C4-2B (cell line): ENCODE results near the gene ASH1L.
"Not testable (repeated sequence)": the region's sequence is repeated elsewhere in the genome, so short reads cannot be mapped to it uniquely, and the experiment has no call there.

Experiments
- H3K27ac ChIP-seq: fragments of 450-650 bp; 2 replicates; pipeline ENCODE4 v1.5.1; 2017
- ZFX ChIP-seq: fragments of 450-650 bp; IDR thresholded peaks from 2 replicates; pipeline ENCODE4 v1.6.1; 2017
- TF ChIP-seq, protein P1 (sequence below): fragments of 450-650 bp; conservative IDR thresholded peaks from 2 replicates; pipeline ENCODE4 v1.5.1; 2017; ENCODE audit warnings: mild to moderate bottlenecking

Gene ASH1L, protein sequence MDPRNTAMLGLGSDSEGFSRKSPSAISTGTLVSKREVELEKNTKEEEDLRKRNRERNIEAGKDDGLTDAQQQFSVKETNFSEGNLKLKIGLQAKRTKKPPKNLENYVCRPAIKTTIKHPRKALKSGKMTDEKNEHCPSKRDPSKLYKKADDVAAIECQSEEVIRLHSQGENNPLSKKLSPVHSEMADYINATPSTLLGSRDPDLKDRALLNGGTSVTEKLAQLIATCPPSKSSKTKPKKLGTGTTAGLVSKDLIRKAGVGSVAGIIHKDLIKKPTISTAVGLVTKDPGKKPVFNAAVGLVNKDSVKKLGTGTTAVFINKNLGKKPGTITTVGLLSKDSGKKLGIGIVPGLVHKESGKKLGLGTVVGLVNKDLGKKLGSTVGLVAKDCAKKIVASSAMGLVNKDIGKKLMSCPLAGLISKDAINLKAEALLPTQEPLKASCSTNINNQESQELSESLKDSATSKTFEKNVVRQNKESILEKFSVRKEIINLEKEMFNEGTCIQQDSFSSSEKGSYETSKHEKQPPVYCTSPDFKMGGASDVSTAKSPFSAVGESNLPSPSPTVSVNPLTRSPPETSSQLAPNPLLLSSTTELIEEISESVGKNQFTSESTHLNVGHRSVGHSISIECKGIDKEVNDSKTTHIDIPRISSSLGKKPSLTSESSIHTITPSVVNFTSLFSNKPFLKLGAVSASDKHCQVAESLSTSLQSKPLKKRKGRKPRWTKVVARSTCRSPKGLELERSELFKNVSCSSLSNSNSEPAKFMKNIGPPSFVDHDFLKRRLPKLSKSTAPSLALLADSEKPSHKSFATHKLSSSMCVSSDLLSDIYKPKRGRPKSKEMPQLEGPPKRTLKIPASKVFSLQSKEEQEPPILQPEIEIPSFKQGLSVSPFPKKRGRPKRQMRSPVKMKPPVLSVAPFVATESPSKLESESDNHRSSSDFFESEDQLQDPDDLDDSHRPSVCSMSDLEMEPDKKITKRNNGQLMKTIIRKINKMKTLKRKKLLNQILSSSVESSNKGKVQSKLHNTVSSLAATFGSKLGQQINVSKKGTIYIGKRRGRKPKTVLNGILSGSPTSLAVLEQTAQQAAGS (N-terminal part only)

DNA sequence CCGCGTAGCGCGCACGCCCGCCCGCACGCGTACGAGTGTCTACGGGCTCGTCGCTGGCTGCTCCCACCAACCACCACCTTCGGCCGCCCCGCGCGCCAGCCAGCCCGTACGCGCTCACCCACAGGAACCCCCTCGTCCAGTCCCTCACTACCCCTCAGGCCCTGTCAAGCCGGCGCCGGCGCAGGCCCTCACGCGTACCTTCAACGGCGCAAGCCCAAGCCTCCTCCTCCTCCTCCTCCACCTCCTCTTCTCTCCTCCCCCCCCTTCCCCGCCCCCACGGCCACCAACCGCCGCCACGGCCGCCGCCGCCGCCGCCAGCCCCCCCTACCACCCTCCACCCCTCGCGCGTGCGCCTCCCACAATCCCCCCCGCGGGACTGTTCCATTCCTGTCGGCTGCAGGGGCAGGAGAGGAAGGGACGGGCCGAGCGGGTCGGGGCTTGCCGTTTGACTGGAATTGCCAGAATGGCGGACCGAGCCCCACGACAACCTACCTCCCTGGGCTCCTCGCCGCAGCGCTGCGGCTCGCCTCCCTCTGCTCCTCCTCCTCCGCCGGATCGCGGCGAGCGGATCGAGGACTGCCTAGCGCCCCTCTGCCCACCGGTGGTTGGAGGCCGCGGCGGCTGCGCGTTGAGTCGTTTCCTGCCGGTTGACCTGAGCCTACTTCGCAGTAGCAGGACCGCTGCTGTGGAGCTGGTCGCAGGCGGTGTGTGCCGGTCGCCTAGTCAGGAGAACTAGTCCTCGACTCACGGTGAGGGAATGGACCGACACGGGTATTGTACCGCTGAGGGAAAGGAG is at the start of gene ASH1L:
TSS of gene ASH1L (minus strand) at position 223 of the 796 bp plus-strand sequence. CDS start 41,284 bp downstream, outside the sequence.
- TF ChIP-seq, protein P1, sequence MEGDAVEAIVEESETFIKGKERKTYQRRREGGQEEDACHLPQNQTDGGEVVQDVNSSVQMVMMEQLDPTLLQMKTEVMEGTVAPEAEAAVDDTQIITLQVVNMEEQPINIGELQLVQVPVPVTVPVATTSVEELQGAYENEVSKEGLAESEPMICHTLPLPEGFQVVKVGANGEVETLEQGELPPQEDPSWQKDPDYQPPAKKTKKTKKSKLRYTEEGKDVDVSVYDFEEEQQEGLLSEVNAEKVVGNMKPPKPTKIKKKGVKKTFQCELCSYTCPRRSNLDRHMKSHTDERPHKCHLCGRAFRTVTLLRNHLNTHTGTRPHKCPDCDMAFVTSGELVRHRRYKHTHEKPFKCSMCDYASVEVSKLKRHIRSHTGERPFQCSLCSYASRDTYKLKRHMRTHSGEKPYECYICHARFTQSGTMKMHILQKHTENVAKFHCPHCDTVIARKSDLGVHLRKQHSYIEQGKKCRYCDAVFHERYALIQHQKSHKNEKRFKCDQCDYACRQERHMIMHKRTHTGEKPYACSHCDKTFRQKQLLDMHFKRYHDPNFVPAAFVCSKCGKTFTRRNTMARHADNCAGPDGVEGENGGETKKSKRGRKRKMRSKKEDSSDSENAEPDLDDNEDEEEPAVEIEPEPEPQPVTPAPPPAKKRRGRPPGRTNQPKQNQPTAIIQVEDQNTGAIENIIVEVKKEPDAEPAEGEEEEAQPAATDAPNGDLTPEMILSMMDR: no peak
- TF ChIP-seq ZFX: peak; percentile 57
- peak within 1 kb of the TSS; percentile 91 for H3K27ac ChIP-seq

DNA sequence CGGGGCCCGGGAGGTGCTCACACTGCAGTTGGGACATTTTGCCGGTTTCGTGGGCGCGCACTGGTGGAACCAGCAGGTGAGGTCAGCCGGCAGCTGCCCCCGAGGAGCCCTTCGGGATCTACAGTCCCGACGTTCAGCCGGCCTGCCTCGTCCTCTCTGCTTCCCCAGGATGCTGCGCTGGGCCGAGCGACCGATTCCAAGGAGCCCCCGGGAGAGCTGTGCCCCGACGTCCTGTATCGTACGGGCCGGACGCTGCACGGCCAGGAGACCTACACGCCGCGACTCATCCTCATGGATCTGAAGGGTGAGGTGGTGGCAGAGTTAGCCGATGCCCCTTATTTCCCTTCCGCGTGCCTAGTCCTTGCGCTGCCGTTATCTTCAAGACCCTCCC is 47.6 kb upstream of the ASH1L start:
- H3K27ac ChIP-seq: peak overlapping the region; percentile 79

DNA sequence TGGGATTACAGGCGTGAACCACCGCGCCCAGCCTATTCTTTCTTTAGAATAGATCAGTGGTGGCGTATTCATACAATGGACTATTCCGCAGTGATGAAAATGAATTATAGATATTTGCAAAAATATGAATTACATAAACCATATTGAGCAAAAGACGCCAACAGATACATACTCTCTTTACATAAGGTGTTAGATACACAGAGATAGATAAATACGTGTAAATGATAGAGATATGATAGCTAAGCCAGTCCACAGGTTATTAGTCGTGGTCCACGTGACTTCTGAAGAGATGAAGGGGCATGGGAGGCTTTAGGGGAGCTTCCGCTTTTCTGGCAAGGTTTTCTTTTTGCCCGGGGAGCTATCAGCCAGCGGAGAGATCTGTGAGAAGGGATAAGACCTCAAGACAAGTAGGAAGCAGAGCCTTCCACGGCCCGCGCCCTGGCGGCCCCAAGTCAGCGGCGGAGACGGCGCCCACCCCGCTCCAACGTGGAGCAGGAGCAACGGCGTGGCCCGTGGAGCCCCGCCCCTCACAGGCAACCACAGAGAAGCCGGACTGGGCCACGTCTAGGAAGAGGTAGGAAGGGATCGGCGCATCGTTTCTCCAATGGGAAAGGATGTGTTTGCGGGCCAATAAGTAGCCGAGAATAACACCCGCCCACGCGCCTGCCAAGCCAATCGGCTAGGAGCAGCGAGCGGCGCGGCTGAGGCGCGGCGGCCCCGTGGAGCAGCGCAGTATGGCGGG is 47.1 kb upstream of the ASH1L start, which contains the start of gene MSTO1:
TSS of gene MSTO1 (plus strand) at position 704 of the 742 bp plus-strand sequence. CDS start at position 735, 31 bp downstream.
- TF ChIP-seq, protein P1: no peak
- TF ChIP-seq ZFX: no peak
- peak within 1 kb of the TSS; percentile 79 for H3K27ac ChIP-seq

DNA sequence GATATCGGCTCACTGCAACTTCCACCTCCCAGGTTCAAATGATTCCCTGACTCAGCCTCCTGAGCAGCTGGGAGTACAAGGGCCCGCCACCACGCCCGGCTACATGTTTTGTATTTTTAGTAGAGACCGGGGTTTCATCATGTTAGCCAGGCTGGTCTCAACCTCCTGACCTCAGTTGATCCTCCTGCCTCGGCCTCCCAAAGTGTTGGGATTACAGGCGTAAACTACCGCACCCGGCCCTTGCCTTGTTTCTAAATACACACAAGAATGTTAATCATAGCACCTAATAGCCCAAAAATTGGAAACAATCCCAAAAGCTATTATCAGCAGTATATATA is 46.3 kb upstream of the ASH1L start:
- H3K27ac ChIP-seq: no peak overlapping the region
- TF ChIP-seq, protein P1: no peak
- no peak for TF ChIP-seq ZFX

DNA sequence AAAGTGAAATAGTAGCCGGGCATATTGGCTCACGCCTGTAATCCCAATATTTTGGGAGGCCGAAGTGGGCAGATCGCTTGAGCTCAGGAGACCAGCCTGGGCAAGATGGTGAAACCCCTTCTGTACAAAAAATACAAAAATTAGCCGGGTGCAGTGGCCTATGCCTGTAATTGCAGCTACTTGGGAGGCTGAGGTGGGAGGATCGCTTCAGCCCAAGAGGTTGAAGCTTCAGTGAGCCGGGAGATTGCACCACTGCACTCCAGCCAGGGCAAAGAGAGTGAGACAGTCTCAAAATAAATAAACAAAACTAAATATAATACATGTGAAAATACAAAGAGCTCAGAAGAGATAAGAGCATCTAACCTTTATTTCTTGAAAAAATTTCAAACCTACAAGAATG is 45.1 kb upstream of the ASH1L start:
- no peak overlapping the region for H3K27ac ChIP-seq
- TF ChIP-seq, protein P1: no peak
- no peak for TF ChIP-seq ZFX

DNA sequence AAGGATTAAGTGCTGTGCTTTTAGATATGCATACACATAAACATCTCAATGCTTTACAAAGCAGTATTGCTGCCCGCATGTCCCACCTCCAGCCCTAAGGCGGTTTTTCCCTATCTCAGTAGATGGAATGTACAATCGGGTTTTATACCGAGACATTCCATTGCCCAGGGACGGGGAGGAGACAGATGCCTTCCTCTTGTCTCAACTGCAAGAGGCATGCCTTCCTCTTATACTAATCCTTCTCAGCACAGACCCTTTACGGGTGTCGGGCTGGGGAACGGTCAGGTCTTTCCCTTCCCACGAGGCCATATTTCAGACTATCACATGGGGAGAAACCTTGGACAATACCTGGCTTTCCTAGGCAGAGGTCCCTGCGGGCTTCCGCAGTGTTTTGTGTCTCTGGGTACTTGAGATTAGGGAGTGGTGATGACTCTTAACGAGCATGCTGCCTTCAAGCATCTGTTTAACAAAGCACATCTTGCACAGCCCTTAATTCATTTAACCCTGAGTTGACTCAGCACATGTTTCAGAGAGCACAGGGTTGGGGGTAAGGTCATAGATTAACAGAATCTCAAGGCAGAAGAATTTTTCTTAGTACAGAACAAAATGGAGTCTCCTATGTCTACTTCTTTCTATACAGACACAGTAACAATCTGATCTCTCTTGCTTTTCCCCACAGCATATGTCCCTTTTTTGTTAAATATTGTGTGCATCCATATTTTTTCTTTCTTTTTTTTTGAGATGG is 37.4 kb upstream of the ASH1L start:
- H3K27ac ChIP-seq: not testable (repeated sequence)

DNA sequence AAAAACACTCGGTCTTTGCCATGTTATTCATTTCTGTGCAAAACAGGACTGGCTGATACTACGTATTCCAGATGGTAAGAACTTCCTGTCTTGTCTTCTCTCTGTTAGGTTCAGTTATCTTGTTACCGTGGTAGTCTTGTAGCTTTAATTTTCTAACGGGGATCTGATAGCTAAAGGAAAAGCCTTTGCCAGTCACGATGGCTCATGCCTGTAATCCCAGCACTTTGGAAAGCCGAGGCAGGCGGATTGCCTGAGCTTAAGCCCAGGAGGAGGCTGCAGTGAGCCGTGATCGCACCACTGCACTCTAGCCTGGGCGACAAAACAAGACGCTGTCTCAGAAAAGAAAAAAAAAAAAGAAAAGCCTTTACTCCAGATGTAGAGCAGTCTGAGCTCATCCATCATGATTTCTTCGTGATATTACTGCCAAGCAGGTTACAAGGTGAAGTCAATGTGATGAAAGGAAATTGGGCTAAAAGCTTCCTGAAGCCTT is 36.3 kb upstream of the ASH1L start:
- no peak overlapping the region for H3K27ac ChIP-seq
- TF ChIP-seq, protein P1: no peak
- TF ChIP-seq ZFX: no peak
